Spleen (tissue), 11 donors: ENCODE results near the gene ENPP1. TPM values are rescaled to one million over a fixed set of nuclear protein-coding genes. Genes with fewer than 3 reads are reported as not detected.

ENCODE experiments used
- DNase-seq: peaks from one replicate; pipeline ENCODE4 v3.0.0-alpha.2; 2020
- H3K27ac ChIP-seq, 8 donors: fragments of 200-600 bp; sonication (generic) in 7 of 8; 1 replicate in 4 of 8; 2 replicates in 4 of 8; pipeline versions ENCODE4 v1.5.0 to v1.8.0; 2016 to 2021; ENCODE audit warnings: inconsistent platforms in 4 of 8, mild to moderate bottlenecking in 4 of 8, moderate library complexity in 1 of 8
- H3K27me3 ChIP-seq, 7 donors: fragments of 200-600 bp; sonication (generic) in 6 of 7; replicated peaks in 1 of 7; 1 replicate in 4 of 7; 2 replicates in 3 of 7; pipeline versions ENCODE4 v1.5.0 to v1.8.0; 2016 to 2021; ENCODE audit warnings: inconsistent platforms in 3 of 7, mild to moderate bottlenecking in 1 of 7
- H3K36me3 ChIP-seq, 6 donors: fragments of 200-600 bp; sonication (generic) in 5 of 6; 1 replicate in 4 of 6; 2 replicates in 2 of 6; pipeline versions ENCODE4 v1.5.0 to v1.8.0; 2016 to 2021; ENCODE audit warnings: inconsistent platforms in 2 of 6
- H3K4me1 ChIP-seq, 6 donors: fragments of 200-600 bp; sonication (generic) in 5 of 6; 1 replicate in 3 of 6; 2 replicates in 3 of 6; pipeline versions ENCODE4 v1.5.0 to v1.8.0; 2016 to 2021; ENCODE audit warnings: inconsistent platforms in 3 of 6
- H3K4me3 ChIP-seq, 8 donors: fragments of 200-600 bp; sonication (generic) in 7 of 8; 1 replicate in 4 of 8; 2 replicates in 4 of 8; pipeline versions ENCODE4 v1.5.0 to v1.8.0; 2016 to 2021; ENCODE audit warnings: inconsistent platforms in 4 of 8, mild to moderate bottlenecking in 4 of 8, moderate library complexity in 2 of 8
- H3K9me3 ChIP-seq, 8 donors: fragments of 200-600 bp; sonication (generic) in 7 of 8; 1 replicate in 4 of 8; 2 replicates in 4 of 8; pipeline versions ENCODE4 v1.5.0 to v1.8.0; 2016 to 2021; ENCODE audit warnings: inconsistent platforms in 4 of 8
- CTCF ChIP-seq, 11 experiments: fragments of 200-600 bp in 7 of 11; fragments of 450-650 bp in 4 of 11; sonication (generic) in 4 of 11; IDR thresholded peaks in 8 of 11; conservative IDR thresholded peaks in 3 of 11; 1 replicate in 7 of 11; 2 replicates in 4 of 11; pipeline versions ENCODE4 v1.4.0 to v1.8.0; 2016 to 2021; ENCODE audit warnings: antibody characterized with exemption in 11 of 11, inconsistent platforms in 4 of 11, mild to moderate bottlenecking in 1 of 11
- POLR2A ChIP-seq, 3 donors: fragments of 450-650 bp; IDR thresholded peaks; one replicate each; pipeline ENCODE4 v1.5.1; 2017; ENCODE audit warnings: antibody characterized with exemption in 3 of 3, mild to moderate bottlenecking in 1 of 3
- POLR2AphosphoS5 ChIP-seq, 3 donors: sonication (generic); formaldehyde crosslinking; IDR thresholded peaks; one replicate each; pipeline ENCODE4 v1.5.1; 2017; ENCODE audit warnings: antibody characterized with exemption in 3 of 3
- WGBS, 5 donors: extraction: QIAGEN DNeasy Blood & Tissue Kit in 3 of 5; methylation state at CpG; one replicate each; pipeline versions ENCODE4 v1.1.5 to v1.1.7; 2013 to 2018; 5-methylcytosine and 5-hydroxymethylcytosine counted together
- intact Hi-C: fragments of 100-400 bp; cut with DNase I; formaldehyde crosslinking; loops from one replicate; pipeline ENCODE4 v1.15.0; 2023; ENCODE audit warnings: low total_unique reads
- polyA plus RNA-seq, 3 donors: library from polyadenylated mRNA; stranded (reverse); fragments of 200-250 nt; gene quantifications; one replicate each; pipeline ENCODE4 v1.2.1, GENCODE V29; 2013
- total RNA-seq, 7 donors: library from RNA; depleted of rRNA in 3 of 7; stranded (reverse); fragments of >200 nt in 3 of 7; fragmentation: NEBNext Ultra II Directional in 4 of 7; extraction: Animal tissue kit (Norgen Biotek cat#: 25700) in 4 of 7; gene quantifications; one replicate each; pipeline versions ENCODE4 v1.1.0 to v1.2.1, GENCODE V29; 2016 to 2021
- donor health status: healthy with polysubstance abuse.
- donor health status: DM: no; HTN: no; CAD: no; lungs with moderate emphysema.
- donor health status: DM: no; HTN: no; CAD: no.
- donor health status: Bipolar disorder and iron deficiency.
- donor health status: healthy.
- donor health status: DM: no; HTN: no; CAD: no.
- donor health status: DM: yes; HTN: yes; CAD: no.

Gene ENPP1
- total and polyA plus RNA-seq, 10 donors, result 0.46 to 10.6 (median 2.9) TPM

DNA sequence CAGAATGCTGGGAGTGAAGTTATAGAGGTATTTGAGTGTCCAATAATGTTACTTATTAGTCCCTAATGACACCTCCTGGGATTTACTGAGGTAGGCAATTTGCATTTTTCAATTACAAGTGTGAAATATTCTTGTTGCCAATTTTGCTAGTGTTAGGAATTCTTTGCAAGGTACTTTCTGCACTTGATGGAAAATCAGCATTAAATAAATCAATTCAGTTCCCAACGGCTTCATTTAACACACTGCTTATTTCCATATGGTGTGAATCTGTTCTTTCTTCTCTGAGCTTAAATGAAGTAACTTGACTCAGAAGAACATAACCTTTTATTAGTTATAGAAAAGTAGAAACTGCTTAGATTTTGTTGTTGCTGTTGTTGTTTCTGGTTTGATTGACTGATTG lies 122.2 kb downstream of the ENPP1 start:
- no peaks in the 10 kb centered on the region for H3K9me3 ChIP-seq
- DNase-seq, result no peak
- no peak overlapping the region for H3K27ac ChIP-seq
- WGBS, 5 donors, result 80 to 89% (median 83%) methylated on average over 1 of the region's 1 CpG
- H3K4me3 ChIP-seq, result no peak overlapping the region
- no peaks in the 10 kb centered on the region for H3K4me1 ChIP-seq
- intact Hi-C loops, result loop anchor here (10.0 kb wide), 1 partner anchor 235 kb away; no protein-coding TSS in a partner anchor
- no peaks in the 10 kb centered on the region for H3K27me3 ChIP-seq
- TF ChIP-seq POLR2A (IDR thresholded peaks at IDR 0.05) (no peak), POLR2AphosphoS5 (IDR thresholded peaks at IDR 0.05) (no peak), CTCF (IDR thresholded peaks at IDR 0.05 in 8 of 11, conservative IDR thresholded peaks at IDR 0.05 in 3 of 11) (no peak)
- H3K36me3 ChIP-seq, result no peaks in the 10 kb centered on the region

- H3K27ac ChIP-seq, result peak overlapping the region in 2 of 8 donors; percentile 5 to 24
- H3K36me3 ChIP-seq, result no peaks in the 10 kb centered on the region
- H3K27me3 ChIP-seq, result no peaks in the 10 kb centered on the region
- TF ChIP-seq POLR2A (IDR thresholded peaks at IDR 0.05) (no peak), CTCF (IDR thresholded peaks at IDR 0.05 in 8 of 11, conservative IDR thresholded peaks at IDR 0.05 in 3 of 11) (no peak), POLR2AphosphoS5 (IDR thresholded peaks at IDR 0.05) (no peak)
- WGBS, 5 donors, result 79 to 82% (median 79%) methylated on average over 2 of the region's 2 CpGs
- no peak for DNase-seq
- H3K9me3 ChIP-seq, result no peaks in the 10 kb centered on the region
- no peak overlapping the region for H3K4me3 ChIP-seq
- no peaks in the 10 kb centered on the region for H3K4me1 ChIP-seq
- intact Hi-C loops, result no loop called here
These were observed 123.4 kb downstream of the ENPP1 start for GRCh38 chr6:131931063-131931750.

- Histone ChIP-seq H3K4me3 (no peak overlapping the region), H3K27me3 (no peaks in the 10 kb centered on the region), H3K9me3 (no peaks in the 10 kb centered on the region), H3K27ac (no peak overlapping the region), H3K36me3 (no peaks in the 10 kb centered on the region), H3K4me1 (no peaks in the 10 kb centered on the region)
- intact Hi-C loops, result no loop called here
- no peak for DNase-seq
- no peak for TF ChIP-seq POLR2A (IDR thresholded peaks at IDR 0.05)
- TF ChIP-seq POLR2AphosphoS5 (IDR thresholded peaks at IDR 0.05), result no peak
- TF ChIP-seq CTCF (IDR thresholded peaks at IDR 0.05 in 8 of 11, conservative IDR thresholded peaks at IDR 0.05 in 3 of 11), result no peak
- 63 to 84% (median 73%) methylated on average over 4 of the region's 4 CpGs for WGBS, 5 donors
These were observed 128.3 kb downstream of the ENPP1 start for GRCh38 chr6:131936156-131936555.

GRCh38 chr6:131937226-131937625 lies 129.4 kb downstream of the ENPP1 start:
- TF ChIP-seq CTCF (IDR thresholded peaks at IDR 0.05 in 8 of 11, conservative IDR thresholded peaks at IDR 0.05 in 3 of 11) (no peak), POLR2AphosphoS5 (IDR thresholded peaks at IDR 0.05) (no peak), POLR2A (IDR thresholded peaks at IDR 0.05) (no peak)
- Histone ChIP-seq H3K4me1 (no peaks in the 10 kb centered on the region), H3K27ac (peak overlapping the region in 7 of 8 donors; percentile 1 to 51 (median 37)), H3K9me3 (no peaks in the 10 kb centered on the region), H3K27me3 (no peaks in the 10 kb centered on the region), H3K36me3 (no peaks in the 10 kb centered on the region), H3K4me3 (no peak overlapping the region)
- DNase-seq, result no peak
- intact Hi-C loops, result no loop called here
- 58 to 69% (median 67%) methylated on average over 2 of the region's 2 CpGs for WGBS, 5 donors
